ENCODE results near the gene CXCR6. TPM values are rescaled to one million over a fixed set of nuclear protein-coding genes. Genes with fewer than 3 reads are reported as not detected.

The CXCR6 gene
- total RNA-seq, 1 donor from 2014 or later: not detected

DNA sequence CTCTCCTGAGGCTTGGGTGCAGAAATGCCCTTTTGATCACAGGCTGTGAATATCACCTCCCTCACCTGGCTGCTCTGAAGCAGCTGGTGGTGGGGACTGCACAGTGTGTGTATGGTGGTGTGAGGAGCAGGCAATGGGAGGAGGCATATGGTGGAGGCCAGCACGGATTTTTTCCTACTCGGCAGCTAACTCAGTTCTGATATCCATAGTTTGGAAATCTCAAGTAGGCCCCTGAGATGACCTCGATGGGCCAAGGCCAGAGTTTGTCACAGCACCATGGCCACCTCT lies 21.3 kb upstream of the CXCR6 start:
- no peak for DNase-seq (ENCODE audit: low read depth, low spot score)

DNA sequence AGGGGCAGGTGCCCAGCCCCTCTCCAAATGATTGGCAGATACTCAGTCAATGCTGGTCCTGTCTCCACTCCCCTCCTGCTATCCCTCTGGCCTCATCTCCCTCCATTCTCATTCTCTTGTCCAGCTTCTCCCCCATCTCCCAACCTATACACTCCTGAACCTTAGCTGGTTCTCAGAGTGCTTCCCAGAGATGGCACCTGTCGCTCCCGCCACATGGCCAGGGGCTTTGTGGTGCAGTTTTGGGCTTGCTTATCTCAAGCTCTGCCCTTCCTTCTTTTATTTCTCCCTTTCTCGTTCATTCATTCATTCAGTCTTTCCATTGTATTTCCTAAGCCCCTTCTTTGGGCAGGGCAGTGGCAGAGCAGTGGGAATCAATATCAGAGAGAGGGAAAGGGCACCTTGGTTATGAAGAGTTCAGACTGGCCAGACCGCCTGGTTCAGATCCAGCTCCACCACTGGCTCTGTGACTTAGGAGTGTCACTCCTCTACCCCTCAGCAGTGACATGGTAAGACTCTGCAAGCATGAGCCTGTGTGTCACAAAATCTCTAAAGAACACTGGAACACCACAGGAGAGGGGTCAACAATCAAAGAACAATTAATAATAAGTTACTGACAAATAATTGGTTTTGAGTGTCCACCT lies 20.2 kb upstream of the CXCR6 start:
- DNase-seq (ENCODE audit: low read depth, low spot score): no peak

DNA sequence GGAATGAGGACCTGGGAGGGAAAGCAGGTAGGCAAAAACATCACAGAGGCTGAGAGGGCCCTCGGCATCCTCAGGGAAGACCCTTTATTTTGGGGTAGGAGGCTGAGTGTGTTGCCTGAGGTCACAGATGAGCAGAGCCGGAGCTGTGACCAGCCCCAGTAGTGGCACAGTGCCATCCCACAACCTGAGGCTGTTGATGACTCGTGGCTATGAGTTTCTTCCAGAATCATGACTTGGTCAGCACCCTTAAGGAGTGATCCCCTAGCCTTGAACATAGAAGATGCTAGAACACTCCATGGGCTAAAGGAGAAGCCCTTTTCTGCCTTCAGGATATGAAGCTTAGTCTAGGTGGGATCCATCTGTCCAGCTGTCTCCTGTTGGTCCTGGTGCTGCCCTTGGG lies 19.5 kb upstream of the CXCR6 start:
- DNase-seq (ENCODE audit: low read depth, low spot score): no peak

DNA sequence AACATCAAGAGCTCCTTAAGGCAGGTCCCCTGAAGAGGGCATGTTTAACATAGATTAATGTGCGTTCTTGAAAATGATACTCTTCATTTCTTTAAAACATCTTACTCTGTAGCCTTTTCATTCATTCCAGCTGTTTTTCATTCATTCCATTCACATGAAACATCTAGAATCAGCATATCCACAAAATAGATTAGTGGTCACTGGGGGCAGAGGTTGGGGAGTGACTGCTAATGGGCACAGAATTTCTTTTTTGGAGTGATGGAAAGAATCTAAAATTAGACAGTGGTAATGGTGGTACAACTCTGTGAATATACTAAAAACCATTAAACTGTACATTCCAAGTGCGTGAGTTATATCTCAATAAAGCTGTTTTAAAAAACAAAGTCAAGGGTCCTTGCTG lies 15.4 kb upstream of the CXCR6 start:
- DNase-seq (ENCODE audit: low read depth, low spot score): no peak

GRCh38 chr3:45929042-45929679 lies 14.1 kb upstream of the CXCR6 start:
- DNase-seq (ENCODE audit: low read depth, low spot score): no peak

DNA sequence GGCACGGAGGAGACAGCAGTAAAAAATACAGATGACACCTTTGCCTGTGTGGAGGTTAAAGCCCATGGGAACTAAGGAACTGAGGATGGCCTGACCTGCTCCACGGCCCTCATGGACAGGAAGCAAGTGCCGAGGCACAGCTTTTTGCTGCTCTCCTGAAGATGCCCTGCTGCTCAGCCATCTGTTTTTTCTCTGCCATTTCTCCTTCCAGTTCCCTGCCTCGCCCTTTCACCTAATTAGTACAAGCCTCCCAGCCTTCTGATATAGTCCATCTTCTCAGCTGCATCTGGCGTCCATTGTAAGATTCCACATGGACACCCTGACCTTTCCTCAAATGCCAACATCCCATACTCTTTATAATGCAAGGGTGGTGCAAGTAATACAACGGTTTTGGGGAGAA lies 11.8 kb upstream of the CXCR6 start:
- DNase-seq (ENCODE audit: low read depth, low spot score): no peak

DNA sequence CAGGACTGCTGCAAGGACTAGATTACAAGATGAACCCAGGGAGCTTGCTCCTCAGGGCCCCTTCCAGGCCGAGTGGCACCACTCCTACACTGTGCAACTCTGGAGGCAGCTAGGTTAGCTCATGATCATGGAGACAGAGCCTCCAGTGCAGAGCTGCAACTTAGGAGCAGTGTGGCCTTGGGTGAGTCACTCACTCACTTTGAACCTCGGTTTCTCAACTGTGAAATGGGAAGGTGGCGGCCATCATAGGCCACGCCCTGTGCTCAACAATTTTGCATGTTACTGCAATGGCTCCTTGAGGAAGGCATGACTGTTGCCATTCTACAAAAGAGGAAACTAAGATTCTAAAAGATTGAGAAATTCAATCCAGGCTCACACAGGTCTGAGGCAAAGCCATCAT lies 11.2 kb upstream of the CXCR6 start:
- DNase-seq (ENCODE audit: low read depth, low spot score): no peak

DNA sequence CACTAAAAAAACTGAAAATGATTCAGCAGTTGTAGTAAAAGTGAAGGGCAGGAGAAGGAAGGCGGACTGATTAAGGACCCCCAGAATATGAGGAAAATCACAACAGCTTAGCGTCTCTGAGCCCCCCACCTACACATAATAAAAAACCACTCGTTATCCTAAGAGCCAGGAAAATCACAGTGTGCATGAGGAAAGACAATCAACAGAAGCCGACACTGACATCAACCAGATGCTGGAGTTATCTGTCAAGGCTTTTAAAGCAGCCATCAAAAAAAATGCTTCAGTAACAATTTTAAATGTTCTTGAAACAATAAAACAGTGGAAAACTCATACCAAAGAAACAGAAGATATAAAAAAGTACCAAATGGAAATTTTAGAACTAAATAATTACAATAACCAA lies 9.7 kb upstream of the CXCR6 start:
- no peak for DNase-seq (ENCODE audit: low read depth, low spot score)

- no peak for DNase-seq (ENCODE audit: low read depth, low spot score)
Observed at GRCh38 chr3:45936261-45936660, 7.0 kb upstream of the CXCR6 start.

DNA sequence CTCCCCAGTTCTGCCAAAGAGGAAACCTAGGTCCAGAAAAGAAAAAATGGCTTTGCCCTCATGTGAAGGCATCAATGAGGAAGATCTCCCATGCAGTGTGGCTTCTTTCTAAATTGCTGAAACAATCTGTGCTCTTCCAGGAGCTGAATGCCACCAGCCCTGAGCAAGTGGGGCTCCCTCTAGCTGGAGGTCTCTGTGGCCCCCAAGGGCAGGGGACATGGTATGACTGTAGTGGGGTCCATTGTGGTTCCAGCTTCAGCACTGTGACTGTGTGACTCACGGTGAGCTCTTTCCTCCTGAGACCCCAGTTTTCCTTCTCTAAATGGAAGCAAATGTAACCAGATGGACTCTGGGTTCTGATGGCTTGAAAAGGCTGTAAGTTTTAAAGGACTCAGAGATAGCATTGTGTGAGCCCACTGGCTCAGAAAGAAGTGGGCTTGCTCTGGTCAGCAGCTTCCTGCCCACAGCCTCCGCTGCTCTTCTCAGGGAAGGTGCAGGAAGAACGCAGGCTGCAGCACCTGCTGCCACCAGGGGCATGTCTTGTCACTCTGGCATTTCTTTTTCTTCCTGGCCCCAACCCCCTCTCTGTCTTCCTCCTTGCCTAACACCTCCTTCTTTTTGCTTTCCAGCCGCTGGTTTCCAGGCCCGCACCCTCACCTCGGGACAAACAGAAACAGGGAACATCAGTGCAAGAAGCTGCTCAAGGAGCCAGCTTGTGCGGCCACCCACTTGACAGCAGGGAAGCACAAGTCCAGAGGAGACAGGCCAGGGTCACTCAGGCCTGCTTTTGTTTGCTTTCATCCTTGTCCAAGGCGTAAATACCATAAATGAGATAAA lies 5.8 kb upstream of the CXCR6 start:
- no peak for DNase-seq (ENCODE audit: low read depth, low spot score)

DNA sequence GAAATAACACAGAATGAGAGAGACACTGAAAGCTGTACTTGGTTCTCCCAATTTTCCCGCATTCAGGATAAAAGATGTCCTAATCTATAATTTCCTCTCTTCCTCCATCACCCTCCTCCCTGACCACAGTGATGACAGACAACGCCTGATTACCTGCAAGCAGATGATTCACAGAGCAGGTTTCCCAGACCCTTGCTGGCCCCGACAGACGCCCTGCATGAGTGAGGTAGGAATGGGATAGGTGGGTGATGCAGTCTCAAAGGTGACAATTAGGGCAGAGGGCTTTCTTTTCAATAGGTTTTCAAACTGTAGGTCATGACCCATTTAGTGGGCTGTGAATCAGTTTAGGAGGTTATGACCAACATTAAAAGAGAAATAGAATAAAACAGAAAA lies 5.2 kb upstream of the CXCR6 start:
- no peak for DNase-seq (ENCODE audit: low read depth, low spot score)

GRCh38 chr3:45938864-45939263 lies 4.4 kb upstream of the CXCR6 start:
- peak; percentile 71 for DNase-seq (ENCODE audit: low read depth, low spot score)

GRCh38 chr3:45939341-45939771 lies 3.9 kb upstream of the CXCR6 start:
- no peak for DNase-seq (ENCODE audit: low read depth, low spot score)

GRCh38 chr3:45940004-45940780 lies 3.1 kb upstream of the CXCR6 start:
- no peak for DNase-seq (ENCODE audit: low read depth, low spot score)

GRCh38 chr3:45940781-45941365 lies 2.4 kb upstream of the CXCR6 start:
- DNase-seq (ENCODE audit: low read depth, low spot score): no peak

DNA sequence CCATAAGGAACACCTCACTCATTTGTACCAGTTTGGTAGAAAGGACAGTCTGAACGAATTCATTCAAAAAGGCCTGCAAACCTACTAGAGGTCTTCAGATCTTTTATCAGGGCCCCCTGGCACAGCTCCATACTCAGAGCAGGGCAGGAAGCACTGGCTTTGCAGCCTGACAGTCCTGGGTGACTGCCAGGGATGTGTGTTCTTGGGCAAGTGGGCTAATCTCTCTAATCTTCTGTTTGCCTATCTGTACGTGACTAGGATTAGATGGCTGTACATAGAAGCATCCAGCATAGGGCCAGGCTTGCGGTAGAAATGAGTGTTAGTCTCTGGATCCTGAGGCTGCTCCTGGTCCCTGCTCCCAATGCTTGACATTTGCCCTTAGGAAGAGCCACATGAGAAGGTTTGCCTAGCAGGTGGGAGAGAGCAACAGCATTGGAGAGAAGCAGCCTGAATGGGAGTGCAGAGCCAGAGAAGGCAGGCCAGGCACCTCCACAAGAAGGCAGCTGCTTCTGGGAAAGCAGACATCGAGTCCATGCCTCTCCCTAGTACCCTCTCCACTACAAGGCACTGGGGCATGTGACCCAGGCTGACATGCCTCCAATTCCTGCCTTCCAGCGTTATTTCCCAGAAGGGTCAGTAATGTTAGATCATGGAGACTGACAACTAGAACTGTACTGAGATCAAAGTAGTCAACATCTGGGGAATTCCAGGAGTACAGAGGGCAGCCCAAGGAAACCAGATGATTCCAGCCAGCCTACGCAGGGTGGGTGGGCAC lies 1.0 kb upstream of the CXCR6 start:
- DNase-seq (ENCODE audit: low read depth, low spot score): no peak

DNA sequence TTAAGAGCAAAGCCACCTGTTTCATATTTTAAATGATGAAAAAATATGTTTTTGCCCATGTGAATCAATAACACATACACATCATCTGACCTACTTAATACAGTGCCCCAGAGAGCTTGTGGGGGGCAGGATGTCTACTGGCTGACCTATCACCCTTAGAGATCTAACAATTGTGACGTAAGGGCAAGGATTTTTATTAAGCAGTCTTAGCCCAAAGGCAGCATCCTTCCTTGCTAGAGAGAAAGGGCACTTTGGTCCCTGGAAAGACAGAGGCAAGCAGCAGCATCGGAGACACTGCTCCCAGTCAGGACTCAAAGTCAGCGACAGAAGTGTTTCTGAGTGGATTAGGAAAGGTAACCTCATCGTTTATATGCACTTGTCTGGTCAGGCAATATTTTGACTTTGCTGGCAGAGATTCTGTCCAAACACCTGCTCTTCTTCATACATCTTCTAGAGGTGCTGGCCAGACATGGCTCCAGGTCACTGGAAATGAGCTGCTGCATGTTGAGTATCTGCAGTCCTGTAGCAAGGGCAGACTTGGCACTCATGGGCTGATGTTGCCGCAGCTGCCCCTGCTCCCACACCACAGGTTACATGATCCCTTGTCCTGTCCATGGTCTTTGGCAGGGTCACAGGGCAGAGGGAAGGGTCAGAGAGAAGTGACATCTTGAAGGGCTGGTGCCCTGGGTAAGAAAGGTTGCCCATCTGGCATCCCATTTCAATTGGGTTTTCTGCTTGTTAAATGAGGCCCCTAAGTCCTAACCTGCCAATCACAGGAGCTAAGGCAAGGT lies 1.8 kb downstream of the CXCR6 start:
- no peak for DNase-seq (ENCODE audit: low read depth, low spot score)

DNA sequence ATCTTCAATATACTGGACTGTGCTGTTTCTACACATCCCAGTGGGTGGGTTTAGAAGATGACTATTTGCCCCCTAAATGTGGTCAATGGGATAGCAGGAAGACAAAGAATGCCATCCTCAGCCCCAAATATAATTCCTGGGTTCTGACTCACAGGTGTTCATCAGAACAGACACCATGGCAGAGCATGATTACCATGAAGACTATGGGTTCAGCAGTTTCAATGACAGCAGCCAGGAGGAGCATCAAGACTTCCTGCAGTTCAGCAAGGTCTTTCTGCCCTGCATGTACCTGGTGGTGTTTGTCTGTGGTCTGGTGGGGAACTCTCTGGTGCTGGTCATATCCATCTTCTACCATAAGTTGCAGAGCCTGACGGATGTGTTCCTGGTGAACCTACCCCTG lies 3.0 kb downstream of the CXCR6 start:
- DNase-seq (ENCODE audit: low read depth, low spot score): no peak

DNA sequence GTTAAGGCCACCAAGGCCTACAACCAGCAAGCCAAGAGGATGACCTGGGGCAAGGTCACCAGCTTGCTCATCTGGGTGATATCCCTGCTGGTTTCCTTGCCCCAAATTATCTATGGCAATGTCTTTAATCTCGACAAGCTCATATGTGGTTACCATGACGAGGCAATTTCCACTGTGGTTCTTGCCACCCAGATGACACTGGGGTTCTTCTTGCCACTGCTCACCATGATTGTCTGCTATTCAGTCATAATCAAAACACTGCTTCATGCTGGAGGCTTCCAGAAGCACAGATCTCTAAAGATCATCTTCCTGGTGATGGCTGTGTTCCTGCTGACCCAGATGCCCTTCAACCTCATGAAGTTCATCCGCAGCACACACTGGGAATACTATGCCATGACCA lies 3.6 kb downstream of the CXCR6 start:
- no peak for DNase-seq (ENCODE audit: low read depth, low spot score)

DNA sequence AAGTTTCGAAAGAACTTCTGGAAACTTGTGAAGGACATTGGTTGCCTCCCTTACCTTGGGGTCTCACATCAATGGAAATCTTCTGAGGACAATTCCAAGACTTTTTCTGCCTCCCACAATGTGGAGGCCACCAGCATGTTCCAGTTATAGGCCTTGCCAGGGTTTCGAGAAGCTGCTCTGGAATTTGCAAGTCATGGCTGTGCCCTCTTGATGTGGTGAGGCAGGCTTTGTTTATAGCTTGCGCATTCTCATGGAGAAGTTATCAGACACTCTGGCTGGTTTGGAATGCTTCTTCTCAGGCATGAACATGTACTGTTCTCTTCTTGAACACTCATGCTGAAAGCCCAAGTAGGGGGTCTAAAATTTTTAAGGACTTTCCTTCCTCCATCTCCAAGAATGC lies 4.1 kb downstream of the CXCR6 start:
- DNase-seq (ENCODE audit: low read depth, low spot score): no peak
